NCI-H1930 (cell line): ENCODE measurements around the gene HNRNPUL1.
"Not testable (repeated sequence)": the region's sequence is repeated elsewhere in the genome, so short reads cannot be mapped to it uniquely, and the experiment has no call there.

Experiments used
- DNase-seq, 2 experiments: peaks; one replicate each; lab custom pipeline; 2025; lab: John Stamatoyannopoulos, UW

HNRNPUL1 gene

DNA sequence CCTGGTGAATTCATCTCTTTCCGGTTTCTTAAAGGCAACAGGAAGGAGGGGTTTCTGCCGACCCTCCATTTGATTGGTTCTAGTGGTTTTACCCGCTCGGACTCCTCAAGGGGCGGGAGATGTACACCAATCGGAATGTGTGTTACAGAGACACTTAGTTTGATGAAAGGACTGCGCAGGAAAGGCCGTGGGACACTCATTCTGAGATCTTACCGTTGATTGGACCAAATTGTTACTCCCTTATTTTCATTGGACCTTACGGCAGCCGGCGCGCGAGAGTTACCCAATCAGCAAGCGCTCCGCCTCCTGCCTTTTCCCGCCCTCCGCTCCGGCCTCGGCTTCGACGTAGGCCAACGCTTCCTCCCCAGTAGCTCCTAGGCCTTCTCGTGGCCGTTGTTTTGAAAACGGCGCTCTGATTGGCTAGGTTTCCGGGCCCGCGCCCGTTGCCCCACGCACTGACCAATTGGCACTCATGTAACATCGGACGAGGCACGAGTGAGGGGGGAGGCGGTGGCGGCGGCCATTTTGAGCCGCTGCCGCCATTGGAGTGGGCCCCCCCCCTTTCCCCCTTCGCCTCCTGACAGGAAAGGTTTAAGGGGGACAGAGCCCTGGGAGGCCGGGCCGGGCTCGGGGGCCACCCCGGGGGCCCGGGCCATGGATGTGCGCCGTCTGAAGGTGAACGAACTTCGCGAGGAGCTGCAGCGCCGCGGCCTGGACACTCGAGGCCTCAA lies at the start of gene HNRNPUL1:
Gene HNRNPUL1, plus strand, starts transcription at position 523 of the 731 bp plus-strand sequence. Its CDS starts 132 bp downstream, at position 655.
- DNase-seq, result peak; percentile 100

DNA sequence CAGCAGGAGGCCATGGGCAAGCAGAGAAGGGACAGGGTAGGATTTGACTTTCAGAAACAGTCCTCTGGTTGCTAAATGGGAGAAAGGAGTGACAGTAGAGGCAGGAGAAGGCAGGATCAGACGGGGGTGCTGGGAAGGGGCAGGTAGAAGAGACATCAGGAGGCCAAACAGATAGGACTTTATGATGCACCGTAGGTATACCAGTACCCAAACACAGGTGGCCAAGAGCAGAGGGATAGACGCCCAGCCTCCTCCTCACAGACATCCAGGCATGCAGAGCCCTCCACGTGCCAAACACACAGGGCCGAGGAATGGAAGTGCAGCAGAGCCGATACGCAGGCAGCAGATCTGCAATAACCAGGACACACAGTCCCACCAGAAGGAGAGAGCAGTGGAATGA lies 46.4 kb upstream of the HNRNPUL1 start:
- DNase-seq, result no peak

DNA sequence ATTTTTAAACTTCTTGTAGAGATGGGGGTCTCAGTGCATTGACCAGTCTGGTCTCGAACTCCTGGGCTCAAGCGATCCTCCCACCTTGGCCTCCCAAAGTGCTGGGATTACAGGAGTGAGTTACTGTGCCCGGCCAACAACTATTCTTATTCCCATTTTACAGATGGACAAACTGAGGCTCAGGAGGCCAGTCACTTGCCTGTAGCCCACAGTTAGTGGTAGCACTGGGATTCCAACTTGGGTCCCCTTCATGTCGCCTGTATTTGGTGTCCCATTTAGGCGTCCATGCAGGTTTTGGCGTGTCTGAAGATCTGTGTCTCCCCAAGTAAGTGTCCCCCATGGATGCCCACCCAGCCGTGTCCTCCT lies 45.9 kb upstream of the HNRNPUL1 start:
- DNase-seq, result no peak

- no peak for DNase-seq
Observed at GRCh38 chr19:41218615-41219507, 45.3 kb upstream of the HNRNPUL1 start, which contains the start of gene AXL. Gene AXL (plus strand): TSS chr19:41219223. CDS start chr19:41219393, 170 bp downstream.

DNA sequence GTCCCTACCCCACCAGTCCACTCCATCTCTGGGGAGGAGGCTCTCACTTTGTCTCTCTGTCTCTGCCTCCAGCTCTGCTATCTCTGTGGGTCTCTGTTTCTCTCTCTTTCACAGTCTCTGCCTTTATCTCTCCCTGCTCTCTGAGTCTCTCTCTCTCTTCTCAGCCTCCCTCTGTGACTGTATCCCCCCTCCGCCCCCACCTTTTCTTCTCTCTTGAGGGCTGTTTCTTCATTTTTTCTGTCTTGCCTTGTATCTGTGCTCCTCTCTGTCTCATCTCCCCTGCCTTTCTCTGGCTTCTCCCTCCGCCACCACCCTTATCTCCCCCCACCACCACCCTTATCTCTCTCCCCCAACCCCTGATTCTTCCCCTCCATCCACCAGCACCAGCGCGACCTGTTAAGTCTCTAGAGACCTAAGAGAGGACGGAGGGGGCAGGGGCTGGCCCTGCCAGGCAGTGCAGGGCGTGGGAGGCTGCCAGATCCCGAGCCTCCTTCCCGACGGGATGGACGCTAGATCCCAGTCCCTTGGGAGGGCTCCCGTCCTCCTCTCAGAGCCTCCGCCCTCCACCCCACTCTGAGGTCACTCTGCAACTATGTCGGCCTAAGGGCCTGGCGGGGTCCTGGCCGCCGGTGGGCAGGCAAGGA lies 44.1 kb upstream of the HNRNPUL1 start:
- DNase-seq, result no peak

- no peak for DNase-seq
Observed at GRCh38 chr19:41220811-41221210, 43.4 kb upstream of the HNRNPUL1 start.

- DNase-seq, result no peak
Observed at GRCh38 chr19:41221514-41222205, 42.5 kb upstream of the HNRNPUL1 start.

DNA sequence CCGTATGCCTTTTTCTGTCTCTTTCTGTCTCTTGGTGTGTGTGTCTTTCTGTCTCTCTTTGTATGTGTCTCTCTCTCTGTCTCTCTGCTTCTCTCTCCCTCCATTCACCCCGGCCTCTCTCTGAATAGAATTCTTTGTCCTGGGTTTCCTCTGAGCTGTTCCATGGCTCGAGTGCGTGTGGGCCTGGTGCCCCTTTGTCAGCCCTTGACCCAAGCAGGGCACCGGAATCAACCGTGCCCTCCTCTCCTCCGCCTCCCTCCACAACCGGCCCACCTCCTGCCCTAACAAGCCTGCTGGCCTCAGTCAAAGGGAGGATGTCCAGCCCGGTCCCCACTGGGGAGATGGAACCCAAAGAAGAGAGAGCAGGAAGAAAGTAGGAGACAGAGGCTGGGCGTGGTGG lies 41.9 kb upstream of the HNRNPUL1 start:
- DNase-seq, result no peak

- no peak for DNase-seq
Observed at GRCh38 chr19:41223431-41224234, 40.5 kb upstream of the HNRNPUL1 start.

- DNase-seq, result no peak
Observed at GRCh38 chr19:41224632-41225031, 39.5 kb upstream of the HNRNPUL1 start.

DNA sequence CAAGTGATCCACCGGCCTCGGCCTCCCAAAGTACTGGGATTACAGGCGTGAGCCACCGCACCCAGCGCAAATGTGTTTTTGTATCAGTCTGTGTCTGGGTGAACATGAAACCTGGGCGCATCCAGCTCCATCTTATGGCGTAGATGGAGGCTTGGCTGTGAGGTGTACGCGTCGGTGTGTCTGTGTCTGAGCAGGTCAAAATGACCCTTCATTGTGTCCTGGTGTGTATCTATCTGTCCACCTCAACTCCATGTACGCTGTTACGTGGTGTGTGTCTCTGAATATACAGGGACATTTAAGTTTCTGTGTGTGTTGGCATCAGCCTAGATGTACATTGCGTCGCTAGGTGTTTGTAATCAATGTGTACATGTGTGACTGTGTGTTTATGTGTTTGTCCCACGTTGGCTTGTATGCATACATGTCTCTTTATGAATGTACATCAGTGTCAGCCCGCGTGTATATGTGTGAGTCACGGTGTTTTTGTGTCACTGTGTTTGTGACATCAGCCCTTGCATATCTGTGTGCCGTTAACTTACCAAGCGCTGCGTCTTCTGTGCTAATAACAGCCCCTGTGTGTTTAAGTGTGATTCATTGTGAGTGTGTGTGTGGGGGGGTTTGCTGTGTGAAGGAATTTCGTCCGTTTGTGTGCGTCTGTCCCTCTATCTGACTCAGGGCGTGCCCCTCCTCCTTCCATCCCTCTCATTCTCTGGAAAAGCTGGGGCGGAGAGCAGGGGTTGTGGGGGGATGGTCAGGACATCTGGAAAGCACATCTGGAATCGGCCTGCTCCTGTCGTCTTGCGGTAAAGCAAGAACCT lies 38.7 kb upstream of the HNRNPUL1 start:
- DNase-seq, result no peak

DNA sequence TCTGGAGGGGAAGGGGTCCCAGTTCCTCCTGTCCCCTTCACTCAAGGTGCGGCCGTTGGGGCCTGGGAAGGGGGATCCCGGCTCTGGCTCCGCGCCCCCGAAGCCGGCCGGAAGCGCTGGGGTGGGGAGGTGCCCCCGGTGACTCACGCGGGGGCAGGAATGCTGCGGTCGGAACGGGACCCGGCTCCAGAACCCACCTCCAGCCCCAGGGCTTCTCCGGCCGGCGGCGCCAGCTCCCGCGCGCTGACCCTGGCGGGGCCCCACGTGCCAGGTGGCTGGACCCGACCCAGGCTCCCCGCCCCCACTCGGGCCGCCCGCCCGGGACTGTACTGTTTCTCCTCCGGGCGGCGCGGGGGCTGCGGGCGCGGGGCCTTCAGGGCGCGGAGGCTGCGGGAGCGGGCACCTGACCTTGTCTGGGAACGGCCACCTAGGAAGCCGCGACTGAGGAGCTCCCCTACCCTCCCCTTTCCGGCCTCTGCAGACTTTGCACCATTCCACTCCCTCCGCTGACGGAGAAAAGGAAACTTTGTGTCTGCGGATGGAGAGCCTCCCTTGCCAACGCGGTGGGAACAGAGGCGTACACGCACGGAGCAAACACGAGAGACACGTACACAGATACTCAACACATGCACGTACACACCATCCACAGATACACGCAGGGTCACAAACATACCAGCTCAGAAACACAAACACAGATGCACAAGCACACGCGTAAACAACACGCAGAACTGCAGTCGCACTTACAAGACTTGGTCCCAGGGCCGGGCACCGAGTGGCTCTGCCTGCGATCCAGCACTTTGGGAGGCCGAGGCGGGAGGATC lies 37.9 kb upstream of the HNRNPUL1 start:
- no peak for DNase-seq

DNA sequence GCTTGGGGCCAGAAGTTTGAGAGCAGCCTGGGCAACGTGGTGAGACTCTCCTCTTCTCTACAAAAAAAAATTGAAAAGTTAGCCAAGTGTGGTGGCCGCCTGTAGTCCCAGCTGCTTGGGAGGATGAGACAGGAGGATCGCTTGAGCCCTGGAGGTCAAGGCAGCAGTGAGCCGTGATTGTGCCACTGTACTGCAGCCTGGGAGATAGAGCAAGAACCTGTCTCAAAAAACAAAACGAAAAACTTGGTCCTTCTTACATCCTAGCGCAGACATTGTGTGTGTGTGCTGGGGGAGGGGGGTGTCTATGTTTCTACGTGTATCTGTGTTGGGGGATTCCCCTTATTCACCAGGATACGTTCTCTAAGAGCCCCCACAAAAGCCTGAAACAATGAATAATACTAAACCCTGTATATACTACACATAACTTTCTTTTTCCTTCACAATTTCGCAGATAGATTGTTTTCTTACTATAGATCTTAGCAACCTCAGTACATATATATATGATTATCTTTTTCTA lies 37.2 kb upstream of the HNRNPUL1 start:
- no peak for DNase-seq

- no peak for DNase-seq
Observed at GRCh38 chr19:41228486-41228885, 35.7 kb upstream of the HNRNPUL1 start.

DNA sequence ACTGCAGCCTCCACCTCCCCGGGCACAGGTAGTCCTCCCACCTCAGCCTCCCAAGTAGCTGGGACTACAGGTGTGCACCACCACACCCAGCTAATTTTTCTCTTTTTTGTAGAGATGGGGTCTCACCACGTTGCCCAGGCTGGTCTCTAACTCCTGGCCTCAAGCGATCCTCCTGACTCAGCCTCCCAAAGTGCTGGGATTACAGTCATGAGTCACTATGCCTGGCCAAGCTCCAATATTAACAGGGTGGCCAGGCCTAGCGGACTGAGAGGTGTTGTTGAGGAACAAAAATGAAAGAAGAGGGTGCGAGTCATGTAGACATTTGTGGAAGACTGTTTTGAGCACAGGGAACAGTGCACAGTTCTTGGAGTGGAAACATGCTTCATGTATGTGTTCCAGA lies 34.8 kb upstream of the HNRNPUL1 start:
- not testable (repeated sequence) for DNase-seq

DNA sequence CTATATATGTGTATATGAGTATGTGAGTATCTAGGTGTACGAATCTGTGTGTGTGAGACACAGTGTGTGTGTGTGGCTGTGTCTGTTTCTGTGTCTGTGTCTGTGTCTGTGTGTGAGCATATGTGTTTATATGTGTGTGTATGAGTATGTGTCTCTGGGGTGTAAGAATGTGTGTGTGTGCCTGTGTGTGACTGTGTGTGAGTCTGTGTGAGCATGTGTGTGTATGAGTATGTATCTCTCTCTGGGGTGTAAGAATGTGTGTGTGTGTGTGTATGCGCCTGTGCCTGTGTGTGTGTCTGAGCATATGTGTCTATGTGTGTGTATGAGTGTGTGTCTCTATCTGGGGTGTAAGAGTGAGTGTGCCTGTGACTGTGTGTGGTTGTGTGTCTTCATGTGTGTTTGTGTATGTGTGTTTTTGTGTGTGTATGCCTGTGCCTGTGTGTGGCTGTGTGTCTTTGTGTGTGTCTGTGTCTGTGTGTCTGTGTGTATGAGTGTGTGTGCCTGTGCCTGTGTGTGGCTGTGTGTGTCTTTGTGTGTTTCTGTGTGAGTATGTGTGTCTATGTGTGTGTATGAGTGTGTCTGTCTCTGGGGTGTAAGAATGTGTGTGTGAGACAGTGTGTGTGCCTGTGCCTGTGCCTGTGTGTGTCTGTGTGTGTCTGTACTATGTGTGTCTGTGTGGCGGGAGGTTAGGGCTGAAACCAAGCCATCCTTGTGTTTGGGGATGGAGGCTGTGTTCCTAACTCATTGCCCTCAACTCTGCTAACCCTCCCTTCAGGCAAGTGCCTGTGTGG lies 33.9 kb upstream of the HNRNPUL1 start:
- DNase-seq, result no peak

GRCh38 chr19:41232686-41233085 lies 31.5 kb upstream of the HNRNPUL1 start:
- DNase-seq, result no peak

GRCh38 chr19:41233748-41234240 lies 30.4 kb upstream of the HNRNPUL1 start:
- no peak for DNase-seq
